OCI-LY1 (cell line): Measurements from ENCODE around the gene MYCBP.

ENCODE experiments used
- EZH2 ChIP-seq: fragments of 200-600 bp; sonication (generic), shearing (Covaris generic); IDR thresholded peaks from 2 replicates; pipeline ENCODE4 v1.8.0; 2017; ENCODE audit warnings: borderline replicate concordance, mixed run types, mild to moderate bottlenecking, antibody characterized with exemption, low read length, moderate library complexity, mixed read lengths
- TF ChIP-seq, protein P1 (sequence below): fragments of 200-600 bp; sonication (generic), shearing (Covaris generic); IDR thresholded peaks from 2 replicates; pipeline ENCODE4 v1.5.1; 2017; ENCODE audit warnings: mild to moderate bottlenecking, antibody characterized with exemption, low read length, moderate library complexity, mixed read lengths

GRCh38 chr1:38834221-38834782 lies 38.8 kb downstream of the MYCBP start:
- TF ChIP-seq, protein P1, sequence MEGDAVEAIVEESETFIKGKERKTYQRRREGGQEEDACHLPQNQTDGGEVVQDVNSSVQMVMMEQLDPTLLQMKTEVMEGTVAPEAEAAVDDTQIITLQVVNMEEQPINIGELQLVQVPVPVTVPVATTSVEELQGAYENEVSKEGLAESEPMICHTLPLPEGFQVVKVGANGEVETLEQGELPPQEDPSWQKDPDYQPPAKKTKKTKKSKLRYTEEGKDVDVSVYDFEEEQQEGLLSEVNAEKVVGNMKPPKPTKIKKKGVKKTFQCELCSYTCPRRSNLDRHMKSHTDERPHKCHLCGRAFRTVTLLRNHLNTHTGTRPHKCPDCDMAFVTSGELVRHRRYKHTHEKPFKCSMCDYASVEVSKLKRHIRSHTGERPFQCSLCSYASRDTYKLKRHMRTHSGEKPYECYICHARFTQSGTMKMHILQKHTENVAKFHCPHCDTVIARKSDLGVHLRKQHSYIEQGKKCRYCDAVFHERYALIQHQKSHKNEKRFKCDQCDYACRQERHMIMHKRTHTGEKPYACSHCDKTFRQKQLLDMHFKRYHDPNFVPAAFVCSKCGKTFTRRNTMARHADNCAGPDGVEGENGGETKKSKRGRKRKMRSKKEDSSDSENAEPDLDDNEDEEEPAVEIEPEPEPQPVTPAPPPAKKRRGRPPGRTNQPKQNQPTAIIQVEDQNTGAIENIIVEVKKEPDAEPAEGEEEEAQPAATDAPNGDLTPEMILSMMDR: no peak
- no peak for TF ChIP-seq EZH2
